GM10266 (cell line): Measurements from ENCODE around the gene SMIM35.
"Not testable (repeated sequence)": the region's sequence is repeated elsewhere in the genome, so short reads cannot be mapped to it uniquely, and the experiment has no call there.

ENCODE experiments used
- DNase-seq: peaks from one replicate; pipeline ENCODE4 v3.0.0; 2012; ENCODE audit errors: extremely low spot score
- CTCF ChIP-seq: IDR thresholded peaks from 2 replicates; pipeline ENCODE4 v1.5.1; 2012; ENCODE audit warnings: mild to moderate bottlenecking, low read depth; ENCODE audit not compliant: control insufficient read depth, insufficient read depth; ENCODE audit errors: missing control alignments

Gene SMIM35

GRCh38 chr11:118071416-118072030 is 15.2 kb downstream of the SMIM35 start:
- DNase-seq: no peak
- TF ChIP-seq CTCF: no peak

GRCh38 chr11:118068945-118069612 is 17.7 kb downstream of the SMIM35 start:
- no peak for DNase-seq
- no peak for TF ChIP-seq CTCF

GRCh38 chr11:118068206-118068944 is 18.4 kb downstream of the SMIM35 start:
- no peak for DNase-seq
- TF ChIP-seq CTCF: no peak

- no peak for DNase-seq
- TF ChIP-seq CTCF: no peak
Measured at GRCh38 chr11:118067006-118067405, 19.8 kb downstream of the SMIM35 start.

- TF ChIP-seq CTCF: no peak
- no peak for DNase-seq
Measured at GRCh38 chr11:118065384-118065783, 21.4 kb downstream of the SMIM35 start.

- no peak for TF ChIP-seq CTCF
- DNase-seq: no peak
Measured at GRCh38 chr11:118064956-118065355, 21.8 kb downstream of the SMIM35 start.

GRCh38 chr11:118062631-118063030 is 24.1 kb downstream of the SMIM35 start:
- DNase-seq: not testable (repeated sequence)

- not testable (repeated sequence) for DNase-seq
Measured at GRCh38 chr11:118062181-118062580, 24.6 kb downstream of the SMIM35 start.
